Measurements from ENCODE around the gene LHCGR.

DNA sequence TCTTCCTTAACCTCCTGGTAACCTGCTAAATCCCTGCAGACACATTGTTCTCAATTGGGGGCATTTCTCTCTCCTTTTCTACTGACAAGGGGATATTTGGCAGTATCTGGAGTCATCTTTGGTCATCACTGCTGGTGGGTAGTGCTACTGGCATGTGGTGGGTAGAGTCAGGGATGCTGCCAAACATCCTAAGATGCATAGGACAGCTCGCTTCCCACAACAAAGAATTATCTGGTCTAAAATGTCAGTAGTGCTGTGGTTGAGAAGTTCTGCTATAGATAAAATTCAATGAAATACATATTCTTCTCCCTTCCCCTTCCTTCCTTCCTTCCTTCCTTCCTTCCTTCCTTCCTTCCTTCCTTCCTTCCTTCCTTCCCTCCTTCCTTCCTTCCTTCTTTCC, 18.7 kb upstream of the LHCGR start:
- TF ChIP-seq, protein P1, sequence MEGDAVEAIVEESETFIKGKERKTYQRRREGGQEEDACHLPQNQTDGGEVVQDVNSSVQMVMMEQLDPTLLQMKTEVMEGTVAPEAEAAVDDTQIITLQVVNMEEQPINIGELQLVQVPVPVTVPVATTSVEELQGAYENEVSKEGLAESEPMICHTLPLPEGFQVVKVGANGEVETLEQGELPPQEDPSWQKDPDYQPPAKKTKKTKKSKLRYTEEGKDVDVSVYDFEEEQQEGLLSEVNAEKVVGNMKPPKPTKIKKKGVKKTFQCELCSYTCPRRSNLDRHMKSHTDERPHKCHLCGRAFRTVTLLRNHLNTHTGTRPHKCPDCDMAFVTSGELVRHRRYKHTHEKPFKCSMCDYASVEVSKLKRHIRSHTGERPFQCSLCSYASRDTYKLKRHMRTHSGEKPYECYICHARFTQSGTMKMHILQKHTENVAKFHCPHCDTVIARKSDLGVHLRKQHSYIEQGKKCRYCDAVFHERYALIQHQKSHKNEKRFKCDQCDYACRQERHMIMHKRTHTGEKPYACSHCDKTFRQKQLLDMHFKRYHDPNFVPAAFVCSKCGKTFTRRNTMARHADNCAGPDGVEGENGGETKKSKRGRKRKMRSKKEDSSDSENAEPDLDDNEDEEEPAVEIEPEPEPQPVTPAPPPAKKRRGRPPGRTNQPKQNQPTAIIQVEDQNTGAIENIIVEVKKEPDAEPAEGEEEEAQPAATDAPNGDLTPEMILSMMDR (IDR thresholded peaks at IDR 0.05): no peak
- no peak for TF ChIP-seq EP300 (IDR thresholded peaks at IDR 0.05; ENCODE audit: low read depth)
- TF ChIP-seq POLR2AphosphoS5 (IDR thresholded peaks at IDR 0.05): no peak
- no peak for TF ChIP-seq POLR2A (IDR thresholded peaks at IDR 0.05)
